ENCODE results near the gene PCSK1. TPM values are rescaled to one million over a fixed set of nuclear protein-coding genes. Genes with fewer than 3 reads are reported as not detected.

The PCSK1 gene
- total RNA-seq (2012; rRNA removed) (not detected in 2 replicates), polyA plus RNA-seq (2012; rRNA removed) (not detected in 2 replicates), Bru-seq, nascent RNA (not detected), BruChase-seq, experiment 1, labeled RNA remaining after a 6-hour chase (not detected), BruChase-seq, experiment 2, labeled RNA remaining after a 2-hour chase (not detected)
- polyA plus RNA-seq (2012; cell fraction: cytosol; rRNA removed), result not detected in 2 replicates
- polyA plus RNA-seq (2012; cell fraction: nucleus; rRNA removed; ENCODE audit: low replicate concordance), result not detected in 2 replicates
- long read RNA-seq, result 0 reads

DNA sequence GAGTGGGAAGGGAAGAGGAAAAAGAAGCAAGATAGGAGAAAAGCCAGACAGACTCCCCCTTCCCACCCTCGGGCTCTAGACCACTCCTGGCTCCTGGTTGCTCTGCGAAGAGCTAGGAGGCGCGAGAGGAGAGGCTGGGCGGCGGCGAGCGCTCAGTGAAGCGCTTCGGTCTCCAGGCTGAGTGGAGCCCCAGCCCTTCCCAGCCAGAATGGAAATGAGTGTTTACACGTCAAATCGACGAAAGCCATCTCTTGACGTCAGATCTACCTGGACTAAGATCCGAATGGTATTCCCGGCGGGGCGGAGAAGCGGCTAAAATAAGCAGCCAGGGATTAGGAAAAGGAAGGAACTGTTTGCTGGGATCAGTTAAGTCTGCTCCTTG is at the start of gene PCSK1:
TSS of gene PCSK1 (minus strand) at position 183 of the 382 bp plus-strand sequence. CDS start 206 bp downstream, outside the sequence.
- Histone ChIP-seq H3K36me3 (ENCODE audit: control insufficient read depth, insufficient read depth, low read length) (no peaks in the 10 kb centered on the region), H2BK5ac (ENCODE audit: low read depth, low read length, poor library complexity, severe bottlenecking) (no peak within 1 kb of the TSS), H4K8ac (ENCODE audit: low read depth in 2 of 2, low read length in 2 of 2) (no peak within 1 kb of the TSS), H2BK15ac (ENCODE audit: low read depth, low read length) (no peak within 1 kb of the TSS), H2AK5ac (ENCODE audit: low read depth, low read length) (no peak within 1 kb of the TSS), H3K9me1 (ENCODE audit: insufficient read depth, low read length) (no peaks in the 10 kb centered on the region), H2BK20ac (ENCODE audit: low read depth, low read length) (no peak within 1 kb of the TSS), H3K4me2 (ENCODE audit: low read depth, low read length) (no peak within 1 kb of the TSS; the same call in 1 of the 2 replicates), H2AFZ (replicated peaks; ENCODE audit: low read length, poor library complexity) (peak within 1 kb of the TSS; percentile 1), H2BK120ac (ENCODE audit: low read depth, low read length) (no peak within 1 kb of the TSS), H3K14ac (replicated peaks; ENCODE audit: low read depth, low read length) (no peak within 1 kb of the TSS), H4K5ac (ENCODE audit: low read depth, low read length) (no peak within 1 kb of the TSS), H3K18ac (ENCODE audit: low read depth, low read length) (no peak within 1 kb of the TSS), H3K4me1 (ENCODE audit: control insufficient read depth, insufficient read depth, low read length) (no peaks in the 10 kb centered on the region; the same call in 1 of the 2 replicates), H3K9ac (ENCODE audit: low read depth, low read length) (no peak within 1 kb of the TSS), H2AK9ac (replicated peaks; ENCODE audit: low read depth, low read length, poor library complexity) (no peak within 1 kb of the TSS), H3K27me3 (ENCODE audit: control insufficient read depth, insufficient read depth, low read length) (peaks cover 43% of the 10 kb centered on the region), H3K56ac (ENCODE audit: extremely low read depth, insufficient read depth, low read length) (no peak within 1 kb of the TSS), H4K91ac (ENCODE audit: insufficient read depth, low read depth, low read length) (no peak within 1 kb of the TSS), H3K4ac (ENCODE audit: low read depth, low read length) (no peak within 1 kb of the TSS), H3K23ac (ENCODE audit: low read depth, low read length) (no peak within 1 kb of the TSS), H3K4me3 (ENCODE audit: insufficient read depth, low read depth, low read length) (no peak within 1 kb of the TSS), H4K20me1 (ENCODE audit: insufficient read depth, low read length) (no peaks in the 10 kb centered on the region), H3K9me3 (ENCODE audit: control insufficient read depth, insufficient read depth, low read length) (peaks cover 7% of the 10 kb centered on the region; the same call in 1 of the 2 replicates), H3K79me1 (ENCODE audit: low read depth in 1 of 2, low read length in 2 of 2) (no peaks in the 10 kb centered on the region), H3K27ac (ENCODE audit: insufficient read depth, low read length) (no peak within 1 kb of the TSS)
- CTCF ChIA-PET, result interaction anchor here (0.5 kb wide), 1 partner anchor 102 kb away, joined by 3 read pairs; no protein-coding TSS in a partner anchor
- intact Hi-C loops (cut with micrococcal nuclease), result no loop called here
- 10% methylated on average over 6 of the region's 19 CpGs; no CpG with 5 or more reads in 1 of the 2 experiments for WGBS, 2 experiments (ENCODE audit: extremely low coverage in 2 of 2, insufficient read length in 1 of 2)
- BruUV-seq (replicated peaks), result no TSS peak
- dilution Hi-C loops (cut with HindIII; ENCODE audit: low sequenced_read_pairs, unreplicated experiment), result no loop called here
- DNase-seq (no peak), ATAC-seq (ENCODE audit: low read depth) (no peak)
- POLR2A ChIA-PET (ENCODE audit: unreplicated experiment), result no interaction called here
- TF ChIP-seq RFX5 (IDR thresholded peaks at IDR 0.05; ENCODE audit: low read depth, low read length), result no peak
- TF ChIP-seq, protein P1, sequence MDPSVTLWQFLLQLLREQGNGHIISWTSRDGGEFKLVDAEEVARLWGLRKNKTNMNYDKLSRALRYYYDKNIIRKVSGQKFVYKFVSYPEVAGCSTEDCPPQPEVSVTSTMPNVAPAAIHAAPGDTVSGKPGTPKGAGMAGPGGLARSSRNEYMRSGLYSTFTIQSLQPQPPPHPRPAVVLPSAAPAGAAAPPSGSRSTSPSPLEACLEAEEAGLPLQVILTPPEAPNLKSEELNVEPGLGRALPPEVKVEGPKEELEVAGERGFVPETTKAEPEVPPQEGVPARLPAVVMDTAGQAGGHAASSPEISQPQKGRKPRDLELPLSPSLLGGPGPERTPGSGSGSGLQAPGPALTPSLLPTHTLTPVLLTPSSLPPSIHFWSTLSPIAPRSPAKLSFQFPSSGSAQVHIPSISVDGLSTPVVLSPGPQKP (IDR thresholded peaks at IDR 0.05; ENCODE audit: borderline replicate concordance, low read depth, low read length), result no peak
- TF ChIP-seq CEBPB (IDR thresholded peaks at IDR 0.05; ENCODE audit: low read depth, low read length), result no peak
- TF ChIP-seq CTCF (conservative IDR thresholded peaks at IDR 0.05; ENCODE audit: low read depth, low read length), result no peak
- TF ChIP-seq CHD1 (IDR thresholded peaks at IDR 0.05; ENCODE audit: low read depth, low read length), result no peak
- TF ChIP-seq MXI1 (IDR thresholded peaks at IDR 0.05; ENCODE audit: borderline replicate concordance, low read depth, low read length), result no peak
- no peak for TF ChIP-seq SMC3 (IDR thresholded peaks at IDR 0.05; ENCODE audit: low read depth, low read length)
- no peak for TF ChIP-seq MAFK (IDR thresholded peaks at IDR 0.05; ENCODE audit: low read depth, low read length)
- in situ Hi-C loops (cut with MboI; ENCODE audit: low sequenced_read_pairs), result no loop called here
